PFSK-1 (cell line): ENCODE data around the gene TNS1.

Experiments
- POLR2AphosphoS5 ChIP-seq: IDR thresholded peaks from 2 replicates; pipeline ENCODE4 v1.6.1; 2012; ENCODE audit warnings: low read depth, mild to moderate bottlenecking, control low read depth, low read length, moderate library complexity
- REST ChIP-seq, 2 experiments: IDR thresholded peaks; 2 replicates each; pipeline versions ENCODE4 v1.6.1 to v1.8.0; 2011 to 2012; ENCODE audit warnings: low read depth in 2 of 2, low read length in 2 of 2, control low read depth in 1 of 2, inconsistent platforms in 1 of 2, mild to moderate bottlenecking in 1 of 2, moderate library complexity in 1 of 2; ENCODE audit not compliant: insufficient read depth in 1 of 2
- SIN3A ChIP-seq: IDR thresholded peaks from 2 replicates; pipeline ENCODE4 v1.6.1; 2012; ENCODE audit warnings: mild to moderate bottlenecking, low read length, moderate library complexity, borderline replicate concordance; ENCODE audit not compliant: insufficient read depth
- TAF1 ChIP-seq: IDR thresholded peaks from 2 replicates; pipeline ENCODE4 v1.6.1; 2012; ENCODE audit warnings: low read length, control low read depth, borderline replicate concordance; ENCODE audit not compliant: insufficient read depth

DNA sequence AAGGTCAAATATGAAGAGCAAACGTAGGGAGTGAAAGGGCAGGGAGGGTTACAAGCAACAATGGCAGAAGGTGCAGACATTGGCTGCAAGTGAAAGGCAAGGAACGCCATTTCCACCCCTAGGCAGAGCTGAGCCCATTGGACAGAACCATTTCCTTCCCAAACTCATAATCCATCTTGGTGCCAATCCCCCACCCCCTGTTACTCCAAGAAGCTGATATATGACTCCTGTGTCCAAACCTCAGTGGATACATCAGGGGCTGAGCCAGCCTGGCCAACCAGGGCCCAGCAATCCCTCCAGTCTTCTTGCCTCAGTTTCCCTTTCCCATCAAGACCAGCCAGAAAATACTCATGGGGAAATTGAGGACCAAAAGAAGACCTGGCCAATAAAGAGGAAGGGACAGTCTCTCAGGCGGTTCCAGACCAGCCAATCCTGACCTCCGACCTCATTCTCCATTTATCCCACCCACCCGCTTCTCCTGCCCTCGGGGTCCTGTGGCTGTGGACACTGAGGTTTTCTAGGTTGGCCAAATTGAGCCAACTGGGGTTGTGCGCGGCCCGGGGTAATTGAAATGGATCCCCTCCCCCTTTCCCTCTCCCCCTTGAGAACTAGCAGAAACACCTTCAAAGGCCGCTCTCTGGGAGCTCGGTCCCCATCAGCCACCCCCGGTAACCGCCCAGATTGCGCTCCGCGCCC, 24.8 kb downstream of the TNS1 start:
- no peak for TF ChIP-seq POLR2AphosphoS5
- no peak for TF ChIP-seq REST (IDR thresholded peaks at IDR 0.05; ENCODE audit: insufficient read depth in 1 of 2, low read depth in 2 of 2, low read length in 2 of 2)
- TF ChIP-seq TAF1, result no peak
- TF ChIP-seq SIN3A, result no peak
